GM12892 (cell line): ENCODE data around the gene NFIC.

ENCODE experiments used
- DNase-seq: peaks from one replicate; pipeline ENCODE4 v3.0.0; 2011; ENCODE audit not compliant: insufficient read length
- FAIRE-seq: peaks from 2 replicates; lab custom pipeline; 2011; peaks lifted over from hg19 to GRCh38; lab: Jason Lieb, UNC
- POLR2A ChIP-seq: IDR thresholded peaks from 2 replicates; pipeline ENCODE4 v1.6.1; 2011; ENCODE audit warnings: low read depth, low read length, control low read depth
- POLR2AphosphoS5 ChIP-seq: IDR thresholded peaks from 2 replicates; pipeline ENCODE4 v1.6.1; 2011; ENCODE audit warnings: low read depth, low read length, control low read depth
- TAF1 ChIP-seq: IDR thresholded peaks from 2 replicates; pipeline ENCODE4 v1.6.1; 2011; ENCODE audit warnings: low read depth, mild to moderate bottlenecking, control low read depth, low read length, borderline replicate concordance

NFIC gene

GRCh38 chr19:3362217-3362906 is 4.0 kb upstream of the NFIC start:
- DNase-seq (no peak), FAIRE-seq (peak; percentile 74)
- TF ChIP-seq TAF1: no peak
- TF ChIP-seq POLR2AphosphoS5: no peak
- no peak for TF ChIP-seq POLR2A

GRCh38 chr19:3363841-3364500 is 2.4 kb upstream of the NFIC start:
- TF ChIP-seq POLR2A (no peak), TAF1 (no peak)
- FAIRE-seq: no peak
- no peak for DNase-seq

GRCh38 chr19:3364501-3364858 is 1.9 kb upstream of the NFIC start:
- FAIRE-seq: no peak
- TF ChIP-seq POLR2AphosphoS5 (no peak), POLR2A (no peak), TAF1 (no peak)
- DNase-seq: no peak

GRCh38 chr19:3365093-3365835 is 1.1 kb upstream of the NFIC start:
- TF ChIP-seq TAF1 (no peak), POLR2A (no peak), POLR2AphosphoS5 (no peak)
- FAIRE-seq: no peak
- no peak for DNase-seq

GRCh38 chr19:3366753-3367627 is 607 bp downstream of the NFIC start:
- no peak for TF ChIP-seq POLR2A
- TF ChIP-seq TAF1: no peak
- no peak for TF ChIP-seq POLR2AphosphoS5
- DNase-seq (peak; percentile 57), FAIRE-seq (peak; percentile 78)

GRCh38 chr19:3367628-3368440 is 1.5 kb downstream of the NFIC start:
- FAIRE-seq (peak; percentile 21), DNase-seq (no peak)
- no peak for TF ChIP-seq POLR2AphosphoS5

GRCh38 chr19:3368441-3368795 is 2.0 kb downstream of the NFIC start:
- FAIRE-seq (no peak), DNase-seq (no peak)
- TF ChIP-seq POLR2AphosphoS5 (no peak), POLR2A (no peak), TAF1 (no peak)

- no peak for DNase-seq
- TF ChIP-seq TAF1 (no peak), POLR2AphosphoS5 (no peak), POLR2A (no peak)
- peak; percentile 71 for FAIRE-seq
Measured at GRCh38 chr19:3368848-3369336, 2.5 kb downstream of the NFIC start.

GRCh38 chr19:3369337-3370213 is 3.2 kb downstream of the NFIC start:
- DNase-seq (peak; percentile 66), FAIRE-seq (peak; percentile 71)

More at GRCh38 chr19:3369337-3370213, 3.2 kb downstream of the NFIC start:
- TF ChIP-seq POLR2A (peak; percentile 39; the same call in 1 of the 2 replicates), TAF1 (no peak), POLR2AphosphoS5 (no peak)
